EH (cell line): ENCODE results near the gene LPP.

Experiments used
- DNase-seq: peaks from one replicate; pipeline ENCODE4 v3.0.0-alpha.2; 2015; ENCODE audit warnings: low read depth

Gene LPP

GRCh38 chr3:188220988-188221818, 67.2 kb downstream of the LPP start:
- DNase-seq = peak; percentile 94

DNA sequence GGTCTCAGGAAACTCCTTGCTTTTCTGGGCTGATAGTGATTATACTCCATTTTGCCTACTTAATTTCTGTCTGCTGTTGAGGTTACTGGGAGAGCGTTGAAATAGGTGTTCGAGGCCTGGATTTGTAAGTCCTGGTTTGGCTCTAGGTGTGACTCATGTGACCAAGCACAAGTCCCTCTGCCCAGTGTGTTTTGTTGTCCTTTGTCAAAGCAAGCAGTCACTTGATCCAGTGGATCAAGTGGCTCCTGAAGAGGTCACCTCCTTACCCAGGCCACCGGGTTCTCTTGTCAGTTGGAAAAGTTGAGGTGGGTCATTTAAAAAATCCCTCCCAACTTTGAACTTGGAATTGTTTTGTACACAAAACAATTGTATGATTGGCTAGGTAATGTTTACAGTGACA, 70.0 kb downstream of the LPP start:
- DNase-seq = no peak

GRCh38 chr3:188227442-188227841, 73.5 kb downstream of the LPP start:
- no peak for DNase-seq

DNA sequence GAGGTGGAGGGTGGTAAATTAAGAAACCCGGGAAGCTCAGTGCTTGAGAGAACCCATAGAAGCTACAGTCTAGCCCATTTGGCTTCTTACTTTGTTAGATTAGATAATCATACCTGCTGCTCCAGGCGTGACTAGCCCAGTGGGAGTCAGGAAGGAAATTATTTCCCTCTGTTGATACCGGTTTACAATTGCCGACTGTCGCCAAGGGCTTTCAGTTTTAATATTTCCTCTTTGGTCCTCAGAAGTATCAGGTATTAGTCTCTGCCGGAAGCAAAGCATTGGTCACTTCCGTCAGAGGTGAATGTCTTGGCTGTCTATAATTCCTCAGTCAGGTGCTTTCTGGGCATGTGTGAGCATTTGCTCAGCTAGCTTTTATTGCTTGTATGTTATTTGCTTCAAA, 75.2 kb downstream of the LPP start:
- DNase-seq = no peak

DNA sequence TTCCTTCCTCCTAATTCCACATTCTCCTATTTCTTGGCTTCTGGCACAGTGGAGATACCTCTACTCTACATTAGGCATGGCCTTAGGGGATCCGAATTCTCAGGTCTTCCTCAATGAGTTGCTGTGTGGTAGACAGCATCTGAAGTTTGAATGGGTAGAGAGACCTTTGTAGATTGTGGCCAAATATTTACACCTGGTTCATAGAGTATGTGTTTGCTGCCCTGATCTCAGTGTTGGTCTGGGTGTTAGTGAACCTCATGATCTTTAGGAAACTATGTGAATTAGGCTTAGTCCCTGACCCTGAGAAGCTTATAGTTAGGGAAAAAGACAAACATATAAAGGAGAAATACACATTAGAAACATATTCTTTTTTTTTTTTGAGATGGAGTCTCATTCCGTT, 75.8 kb downstream of the LPP start:
- no peak for DNase-seq

DNA sequence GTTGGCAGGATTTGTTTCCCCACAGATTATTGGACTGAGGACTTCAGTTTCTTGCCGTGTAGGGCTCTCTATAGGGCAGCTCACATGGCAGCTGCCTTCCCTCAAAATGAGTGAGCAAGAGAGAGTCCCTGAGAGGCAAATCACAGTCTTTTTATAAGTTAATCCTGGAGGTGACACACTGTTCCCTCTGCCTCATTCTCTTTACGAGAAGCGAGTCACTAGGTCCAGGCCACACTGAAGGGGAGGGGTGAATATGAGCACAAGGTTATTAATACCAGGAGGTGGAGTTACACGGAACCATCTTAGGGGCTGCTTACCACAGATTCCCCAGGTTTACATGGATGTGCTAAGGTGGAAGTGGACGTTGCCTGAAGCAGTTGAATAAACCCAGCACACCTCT, 77.0 kb downstream of the LPP start:
- peak; percentile 83 for DNase-seq

DNA sequence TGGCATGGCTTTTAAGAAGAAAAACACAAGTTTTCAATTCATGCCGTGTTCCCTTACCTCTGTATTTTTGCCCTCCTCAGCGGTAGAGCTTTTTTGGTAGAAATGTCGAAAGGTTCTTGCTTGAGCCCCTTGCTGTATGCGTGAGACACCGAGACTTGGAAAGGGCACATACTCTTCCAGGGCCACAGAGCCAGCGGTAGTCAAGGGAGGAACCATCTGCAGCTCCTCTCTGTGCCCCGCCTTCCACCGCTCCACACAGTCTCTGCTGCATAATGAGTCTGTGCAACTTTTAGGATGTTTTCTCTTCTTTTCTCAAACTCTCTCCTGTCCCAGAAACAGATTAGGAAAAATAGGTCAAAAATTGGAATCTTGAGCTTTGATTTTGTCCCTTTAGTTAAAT, 77.5 kb downstream of the LPP start:
- no peak for DNase-seq

- DNase-seq = peak; percentile 41
Measured at GRCh38 chr3:188232656-188233055, 78.7 kb downstream of the LPP start.

DNA sequence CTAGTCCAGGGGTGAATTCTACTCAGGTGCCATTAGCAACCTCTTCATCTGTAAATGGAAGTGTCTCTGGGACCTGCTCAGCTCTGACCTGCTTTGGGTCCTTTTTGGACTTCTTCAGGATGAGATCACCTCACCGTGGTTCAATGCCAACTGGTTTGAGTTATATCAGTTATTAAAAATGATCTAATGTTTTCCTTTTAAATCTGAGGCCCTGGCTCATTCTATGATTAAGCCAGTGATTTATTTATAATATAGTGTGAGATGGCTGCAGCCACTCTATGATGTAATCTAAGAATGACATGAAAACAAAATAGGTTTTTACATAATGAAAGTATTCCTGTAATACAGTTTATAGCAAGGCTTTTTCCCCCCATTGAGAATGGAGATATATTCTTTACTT, 79.4 kb downstream of the LPP start:
- DNase-seq = peak; percentile 69

GRCh38 chr3:188234132-188234531, 80.2 kb downstream of the LPP start:
- peak; percentile 82 for DNase-seq

GRCh38 chr3:188236271-188236670, 82.3 kb downstream of the LPP start:
- DNase-seq = no peak

DNA sequence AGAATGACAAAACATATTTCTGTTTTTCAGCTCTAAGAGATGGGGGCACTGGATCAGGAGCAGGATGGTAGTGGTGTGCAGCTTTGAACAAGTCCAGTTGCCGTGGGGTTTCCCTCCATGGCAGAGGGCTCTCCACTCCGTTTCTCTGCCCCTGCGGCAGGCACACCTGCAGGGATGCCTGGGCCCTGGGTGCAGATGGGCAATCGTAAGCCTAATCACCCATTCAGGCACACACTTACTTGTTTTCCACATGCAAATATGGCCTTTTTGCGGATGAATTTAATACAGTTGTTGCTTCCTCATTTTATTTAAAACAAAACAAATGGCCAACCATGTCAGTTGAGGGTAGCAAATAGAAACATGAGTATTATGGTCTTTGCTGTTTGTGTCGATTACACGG, 85.1 kb downstream of the LPP start:
- DNase-seq = no peak

- no peak for DNase-seq
Measured at GRCh38 chr3:188239577-188239976, 85.6 kb downstream of the LPP start.

DNA sequence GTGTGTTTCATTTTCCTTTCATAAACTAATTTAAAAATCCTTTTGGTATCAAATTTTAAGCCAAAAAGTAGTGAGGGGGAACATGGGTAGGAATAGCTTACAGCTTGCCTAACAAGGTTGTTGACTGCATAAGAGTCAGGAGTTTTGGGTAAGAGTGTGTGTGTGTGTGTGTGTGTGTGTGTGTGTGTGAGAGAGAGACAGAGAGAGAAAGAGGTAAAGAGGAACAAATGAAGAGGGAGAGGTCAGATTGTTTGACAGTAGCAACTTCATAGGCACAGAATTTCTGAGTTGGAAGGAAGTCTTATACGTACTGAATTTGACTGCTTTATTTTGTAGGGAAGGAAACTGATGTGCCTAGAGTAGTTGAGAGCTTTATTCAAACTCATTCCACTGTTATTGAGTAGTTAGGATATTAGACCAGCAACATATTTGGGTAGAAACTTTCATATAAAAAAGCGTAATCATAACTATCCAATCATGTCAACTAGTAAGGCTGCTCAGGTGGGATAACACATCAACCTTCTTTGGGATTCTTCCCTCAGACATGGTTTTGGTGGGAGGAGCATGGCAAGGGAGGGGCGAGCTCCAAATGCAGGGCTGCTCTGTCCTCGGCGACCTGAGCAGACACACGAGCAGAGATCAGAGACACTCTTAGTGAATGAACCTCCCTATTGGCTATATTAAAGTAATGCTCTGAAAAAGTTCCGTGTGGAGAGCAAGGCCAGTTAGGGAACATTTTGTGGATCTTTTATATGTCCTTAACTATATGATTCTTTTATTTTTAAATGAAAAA, 86.4 kb downstream of the LPP start:
- no peak for DNase-seq

DNA sequence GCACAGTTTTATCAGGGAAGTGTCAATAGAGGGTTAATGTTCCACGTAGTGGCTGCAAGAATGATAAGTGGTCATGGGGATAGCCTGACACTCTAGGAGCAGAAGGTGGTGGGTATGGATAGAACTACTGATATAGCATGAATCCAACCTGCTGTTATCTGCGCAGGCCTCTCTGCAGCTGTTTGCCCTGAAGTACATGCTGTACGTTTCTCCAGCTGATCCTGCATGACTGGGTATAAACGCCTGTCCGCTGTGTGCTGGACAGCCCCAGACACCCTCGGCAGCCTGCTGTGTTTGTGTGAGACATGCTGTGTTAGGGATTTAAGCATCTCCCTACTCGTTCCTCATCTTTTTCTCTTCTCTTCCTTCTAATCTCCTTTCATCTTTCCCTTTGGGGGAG, 87.1 kb downstream of the LPP start:
- DNase-seq = no peak

GRCh38 chr3:188241883-188242282, 87.9 kb downstream of the LPP start:
- peak; percentile 81 for DNase-seq

GRCh38 chr3:188242436-188243123, 88.6 kb downstream of the LPP start:
- DNase-seq = no peak

- peak; percentile 49 for DNase-seq
Measured at GRCh38 chr3:188243124-188243795, 89.3 kb downstream of the LPP start.

- DNase-seq = peak; percentile 91
Measured at GRCh38 chr3:188244395-188244861, 90.5 kb downstream of the LPP start.

DNA sequence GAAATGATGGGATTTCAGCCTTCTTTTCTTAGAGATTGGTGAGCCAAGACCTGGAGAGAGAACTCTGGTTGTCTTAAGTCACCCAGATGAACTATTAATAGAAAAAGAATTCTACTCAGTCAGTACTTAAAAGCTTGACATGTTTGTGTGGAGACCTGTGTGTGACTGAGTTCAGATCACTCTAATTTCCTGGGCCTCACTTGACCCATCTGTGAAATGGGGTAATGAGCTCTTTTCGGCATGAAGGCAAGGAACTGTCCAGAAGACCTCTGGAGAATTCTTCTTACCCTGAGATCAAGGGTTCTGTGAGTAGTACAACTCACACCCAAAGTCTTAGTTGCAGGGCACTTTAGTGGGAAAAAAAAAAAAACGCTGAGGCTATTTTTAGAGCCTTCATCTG, 92.9 kb downstream of the LPP start:
- no peak for DNase-seq

GRCh38 chr3:188248036-188248561, 94.1 kb downstream of the LPP start:
- DNase-seq = no peak
